IMR-90 (cell line): ENCODE measurements around the gene C1QTNF8. TPM values are rescaled to one million over a fixed set of nuclear protein-coding genes. Genes with fewer than 3 reads are reported as not detected.

Source experiments
- ATAC-seq: fragments of 200-7000 bp; cut with Tn5 transposase; 2 replicates; pipeline ENCODE4 v1.9.1; 2020; ENCODE audit warnings: low read depth, mild to moderate bottlenecking, moderate library complexity
- BruUV-seq: library from RNA; stranded (reverse); fragments of 400-500 nt; replicated peaks from 2 replicates; lab custom pipeline; 2021; lab: Mats Ljungman, UMichigan
- CTCF ChIA-PET: fragments of 300-600 bp; formaldehyde crosslinking; extraction: SDS; loops from one replicate; lab custom pipeline; 2021; ENCODE audit warnings: antibody characterized with exemption; lab: Yijun Ruan, JAX
- POLR2A ChIA-PET: fragments of 300-600 bp; sonication (Branson Sonifier 250); formaldehyde crosslinking; loops from one replicate; lab custom pipeline; 2022; ENCODE audit warnings: antibody characterized with exemption; ENCODE audit not compliant: unreplicated experiment; lab: Charles Lee
- DNase-seq: peaks from one replicate; pipeline ENCODE4 v3.0.0; 2013
- H2AFZ ChIP-seq: replicated peaks from 2 replicates; pipeline ENCODE3; 2013; ENCODE audit warnings: low read length, mild to moderate bottlenecking; ENCODE audit not compliant: poor library complexity
- H2AK5ac ChIP-seq: 2 replicates; pipeline ENCODE4 v1.6.1; 2013; ENCODE audit warnings: low read depth, low read length, inconsistent platforms
- H2AK9ac ChIP-seq: replicated peaks from 2 replicates; pipeline ENCODE3; 2013; ENCODE audit warnings: mild to moderate bottlenecking, low read depth, low read length, moderate library complexity; ENCODE audit not compliant: poor library complexity
- H2BK120ac ChIP-seq: 2 replicates; pipeline ENCODE4 v1.6.1; 2013; ENCODE audit warnings: low read depth, low read length, inconsistent platforms
- H2BK15ac ChIP-seq: 3 replicates; pipeline ENCODE4 v1.6.1; 2013; ENCODE audit warnings: low read depth, low read length, inconsistent platforms
- H2BK20ac ChIP-seq: 2 replicates; pipeline ENCODE4 v1.6.1; 2013; ENCODE audit warnings: low read depth, mild to moderate bottlenecking, inconsistent platforms, low read length, moderate library complexity
- H2BK5ac ChIP-seq: 2 replicates; pipeline ENCODE4 v1.6.1; 2013; ENCODE audit warnings: mild to moderate bottlenecking, low read depth, low read length, inconsistent platforms; ENCODE audit not compliant: poor library complexity, severe bottlenecking
- H3K14ac ChIP-seq: replicated peaks from 2 replicates; pipeline ENCODE4 v1.6.1; 2013; ENCODE audit warnings: low read depth, low read length, inconsistent platforms
- H3K18ac ChIP-seq: 2 replicates; pipeline ENCODE4 v1.6.1; 2013; ENCODE audit warnings: low read depth, low read length, control low read depth
- H3K23ac ChIP-seq: 2 replicates; pipeline ENCODE4 v1.6.1; 2013; ENCODE audit warnings: low read depth, low read length, inconsistent platforms
- H3K27ac ChIP-seq: 2 replicates; pipeline ENCODE4 v1.5.1; 2013; ENCODE audit warnings: mild to moderate bottlenecking, control low read depth, low read length; ENCODE audit not compliant: insufficient read depth
- H3K27me3 ChIP-seq: 2 replicates; pipeline ENCODE4 v1.6.1; 2013; ENCODE audit warnings: low read length; ENCODE audit not compliant: control insufficient read depth, insufficient read depth
- H3K36me3 ChIP-seq: 2 replicates; pipeline ENCODE4 v1.6.1; 2013; ENCODE audit warnings: low read length, mixed read lengths; ENCODE audit not compliant: control insufficient read depth, insufficient read depth
- H3K4ac ChIP-seq: 2 replicates; pipeline ENCODE4 v1.6.1; 2013; ENCODE audit warnings: low read depth, low read length, inconsistent platforms
- H3K4me1 ChIP-seq: 2 replicates; pipeline ENCODE4 v1.6.1; 2013; ENCODE audit warnings: low read length, mixed read lengths; ENCODE audit not compliant: control insufficient read depth, insufficient read depth
- H3K4me2 ChIP-seq: 2 replicates; pipeline ENCODE4 v1.6.1; 2013; ENCODE audit warnings: low read depth, mild to moderate bottlenecking, control low read depth, low read length, moderate library complexity
- H3K4me3 ChIP-seq: 2 replicates; pipeline ENCODE4 v1.5.1; 2013; ENCODE audit warnings: low read depth, mild to moderate bottlenecking, control low read depth, low read length, moderate library complexity; ENCODE audit not compliant: insufficient read depth
- H3K56ac ChIP-seq: 2 replicates; pipeline ENCODE4 v1.6.1; 2013; ENCODE audit warnings: low read length, inconsistent platforms; ENCODE audit not compliant: insufficient read depth; ENCODE audit errors: extremely low read depth
- H3K79me1 ChIP-seq, 2 experiments: 2 replicates each; pipeline ENCODE4 v1.6.1; 2013; ENCODE audit warnings: low read length in 2 of 2, inconsistent platforms in 1 of 2, low read depth in 1 of 2
- H3K9ac ChIP-seq: 2 replicates; pipeline ENCODE4 v1.6.1; 2013; ENCODE audit warnings: low read depth, low read length, control low read depth
- H3K9me1 ChIP-seq: 2 replicates; pipeline ENCODE4 v1.6.1; 2013; ENCODE audit warnings: low read length, inconsistent platforms; ENCODE audit not compliant: insufficient read depth
- H3K9me3 ChIP-seq: 2 replicates; pipeline ENCODE4 v1.6.1; 2013; ENCODE audit warnings: low read length; ENCODE audit not compliant: control insufficient read depth, insufficient read depth
- H4K20me1 ChIP-seq: 2 replicates; pipeline ENCODE4 v1.6.1; 2013; ENCODE audit warnings: low read length, inconsistent platforms; ENCODE audit not compliant: insufficient read depth
- H4K5ac ChIP-seq: 2 replicates; pipeline ENCODE4 v1.6.1; 2013; ENCODE audit warnings: mild to moderate bottlenecking, low read depth, low read length, control low read depth
- H4K8ac ChIP-seq, 2 experiments: 2 replicates each; pipeline ENCODE4 v1.6.1; 2013; ENCODE audit warnings: low read depth in 2 of 2, low read length in 2 of 2, control low read depth in 1 of 2, inconsistent platforms in 1 of 2
- H4K91ac ChIP-seq: 2 replicates; pipeline ENCODE4 v1.6.1; 2013; ENCODE audit warnings: low read depth, low read length, inconsistent platforms; ENCODE audit not compliant: insufficient read depth
- MAZ ChIP-seq: IDR thresholded peaks from 2 replicates; pipeline ENCODE4 v1.6.1; 2012; ENCODE audit warnings: low read depth, mild to moderate bottlenecking, low read length, improper control_type of control experiment, moderate library complexity, borderline replicate concordance
- NFE2L2 ChIP-seq: fragments of 150-350 bp; IDR thresholded peaks from 2 replicates; pipeline ENCODE4 v1.6.1; 2016; ENCODE audit warnings: low read depth, mild to moderate bottlenecking, low read length
- whole genome bisulfite sequencing, 2 experiments: methylation state at CpG; one replicate each; pipeline versions ENCODE4 v1.1.5 to v1.1.7; 2013; ENCODE audit warnings: missing lambda C conversion rate in 2 of 2; ENCODE audit not compliant: insufficient read length in 1 of 2; ENCODE audit errors: extremely low coverage in 2 of 2; 5-methylcytosine and 5-hydroxymethylcytosine counted together
- dilution Hi-C: fragments of 300-500 bp; cut with HindIII; formaldehyde crosslinking; loops from one replicate; pipeline ENCODE4 v1.14.3; 2018; ENCODE audit warnings: low sequenced_read_pairs; ENCODE audit not compliant: unreplicated experiment
- in situ Hi-C: fragments of 300-500 bp; cut with MboI; formaldehyde crosslinking; loops from 3 replicates; pipeline ENCODE4 v1.14.3; 2019; ENCODE audit warnings: low sequenced_read_pairs, inconsistent platforms, mixed read lengths
- intact Hi-C: fragments of 100-400 bp; cut with micrococcal nuclease; formaldehyde crosslinking; loops from 2 replicates; pipeline ENCODE4 v1.10.0; 2022
- polyA plus RNA-seq, 3 experiments: library from polyadenylated mRNA; depleted of rRNA; stranded (reverse); fragments of >200 nt; gene quantifications; 2 replicates each; pipeline ENCODE4 v1.2.3, GENCODE V29; 2012; ENCODE audit warnings: low replicate concordance in 1 of 3
- total RNA-seq: library from RNA; depleted of rRNA; stranded (reverse); fragments of >200 nt; gene quantifications from 2 replicates; pipeline ENCODE4 v1.2.3, GENCODE V29; 2012
- TF ChIP-seq, protein P1 (sequence below): conservative IDR thresholded peaks from 2 replicates; pipeline ENCODE4 v1.5.1; 2012; ENCODE audit warnings: mild to moderate bottlenecking, low read depth, low read length, improper control_type of control experiment

C1QTNF8 gene
- total and polyA plus RNA-seq, 2 of the 4 experiments (the other 2 are of a cell fraction) = not detected

DNA sequence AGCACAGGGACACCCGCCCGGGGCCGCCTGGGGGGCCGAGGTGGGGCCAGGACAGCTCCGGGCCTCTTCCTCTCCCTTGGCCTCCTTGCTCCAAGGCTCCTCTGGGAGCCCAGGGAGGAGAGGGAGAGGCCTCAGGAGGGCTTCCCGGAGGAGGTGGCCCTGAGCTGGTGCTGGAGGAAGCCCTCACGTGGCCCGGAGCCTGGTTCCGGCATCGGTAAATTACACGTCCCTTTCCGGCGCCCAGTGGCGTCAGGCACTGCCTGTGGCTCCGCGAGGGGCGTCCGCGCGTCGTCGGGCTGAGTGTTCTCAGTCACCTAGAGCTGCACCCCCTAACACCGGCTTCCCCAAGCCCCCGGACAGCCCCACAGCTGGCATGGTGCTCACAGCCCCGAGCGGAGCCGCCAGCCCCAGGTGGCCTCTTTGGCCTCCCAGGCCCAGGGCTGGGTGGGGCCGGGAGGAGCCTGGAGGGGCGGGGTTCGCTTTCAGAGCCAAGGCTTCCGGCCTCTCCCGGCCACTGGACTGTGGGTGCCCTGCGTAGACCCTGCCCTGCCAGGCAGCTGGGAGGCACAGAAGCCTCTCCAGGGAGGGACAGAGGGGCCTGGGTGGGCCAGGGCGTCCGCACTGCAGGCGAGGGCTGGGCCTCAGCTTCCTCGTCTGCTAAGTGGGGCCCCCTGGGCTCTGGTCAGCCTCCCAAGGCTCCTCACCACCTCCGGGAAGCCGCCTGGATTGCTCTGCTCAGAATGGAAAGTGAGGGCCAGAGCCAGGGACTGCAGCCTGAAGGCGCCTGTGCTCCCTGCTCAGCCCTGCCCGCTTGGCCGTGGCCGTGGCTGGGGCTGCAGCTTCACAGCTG is 51.4 kb downstream of the C1QTNF8 start (continued):
- TF ChIP-seq, protein P1, sequence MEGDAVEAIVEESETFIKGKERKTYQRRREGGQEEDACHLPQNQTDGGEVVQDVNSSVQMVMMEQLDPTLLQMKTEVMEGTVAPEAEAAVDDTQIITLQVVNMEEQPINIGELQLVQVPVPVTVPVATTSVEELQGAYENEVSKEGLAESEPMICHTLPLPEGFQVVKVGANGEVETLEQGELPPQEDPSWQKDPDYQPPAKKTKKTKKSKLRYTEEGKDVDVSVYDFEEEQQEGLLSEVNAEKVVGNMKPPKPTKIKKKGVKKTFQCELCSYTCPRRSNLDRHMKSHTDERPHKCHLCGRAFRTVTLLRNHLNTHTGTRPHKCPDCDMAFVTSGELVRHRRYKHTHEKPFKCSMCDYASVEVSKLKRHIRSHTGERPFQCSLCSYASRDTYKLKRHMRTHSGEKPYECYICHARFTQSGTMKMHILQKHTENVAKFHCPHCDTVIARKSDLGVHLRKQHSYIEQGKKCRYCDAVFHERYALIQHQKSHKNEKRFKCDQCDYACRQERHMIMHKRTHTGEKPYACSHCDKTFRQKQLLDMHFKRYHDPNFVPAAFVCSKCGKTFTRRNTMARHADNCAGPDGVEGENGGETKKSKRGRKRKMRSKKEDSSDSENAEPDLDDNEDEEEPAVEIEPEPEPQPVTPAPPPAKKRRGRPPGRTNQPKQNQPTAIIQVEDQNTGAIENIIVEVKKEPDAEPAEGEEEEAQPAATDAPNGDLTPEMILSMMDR = no peak

DNA sequence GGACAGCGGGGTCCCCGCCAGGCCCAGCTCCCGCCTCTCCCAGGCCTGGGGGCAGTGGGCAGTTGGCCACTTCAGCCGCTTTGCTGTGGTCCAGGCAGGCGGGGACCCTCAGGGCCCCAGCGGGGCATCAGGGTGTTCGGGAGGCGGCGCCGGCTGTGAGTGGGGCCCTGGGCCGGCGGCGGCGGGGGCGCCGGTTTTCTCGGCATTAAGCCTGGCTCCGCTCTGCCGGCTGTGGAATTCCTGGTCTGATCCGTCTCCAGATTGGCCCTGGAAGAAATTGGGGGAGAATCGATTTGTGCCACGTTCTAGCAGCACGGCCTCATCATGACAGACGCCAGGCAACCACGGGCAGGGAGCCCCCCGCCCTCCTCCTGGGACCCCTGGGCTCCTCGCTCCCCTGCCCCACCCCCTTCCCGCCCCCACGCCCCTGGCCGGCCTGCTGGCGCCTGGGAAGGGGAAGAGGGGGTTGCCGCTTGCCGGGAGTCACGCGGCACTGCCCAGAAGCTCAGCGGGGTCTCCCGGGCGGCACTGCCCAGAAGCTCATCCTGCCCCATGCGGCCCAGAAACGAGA is 52.1 kb downstream of the C1QTNF8 start:
- no peak overlapping the region for H2BK15ac ChIP-seq
- H4K5ac ChIP-seq = no peak overlapping the region
- H2AK5ac ChIP-seq = no peak overlapping the region
- no peak overlapping the region for H4K8ac ChIP-seq
- no TSS peak for BruUV-seq
- TF ChIP-seq NFE2L2 (no peak), MAZ (no peak)
- no peak overlapping the region for H3K4me3 ChIP-seq
- no peak overlapping the region for H2BK120ac ChIP-seq
- H3K18ac ChIP-seq = no peak overlapping the region
- no peak overlapping the region for H3K4ac ChIP-seq
- no peak overlapping the region; the same call in 1 of the 2 replicates for H3K4me2 ChIP-seq
- DNase-seq = no peak
- no peak overlapping the region for H3K14ac ChIP-seq
- H3K4me1 ChIP-seq = no peaks in the 10 kb centered on the region
- ChIA-PET POLR2A (no interaction called here), CTCF (no interaction called here)
- in situ Hi-C loops = no loop called here
- no peaks in the 10 kb centered on the region for H3K9me1 ChIP-seq
- H3K56ac ChIP-seq = no peak overlapping the region
- no peak overlapping the region for H2BK20ac ChIP-seq
- WGBS, 2 experiments = 20% methylated on average over 9 of the region's 40 CpGs; no CpG with 5 or more reads in 1 of the 2 experiments
- no peak overlapping the region for H3K9ac ChIP-seq
- H3K79me1 ChIP-seq = no peaks in the 10 kb centered on the region
- peaks cover 29% of the 10 kb centered on the region for H3K27me3 ChIP-seq
- no peak for ATAC-seq
- no peaks in the 10 kb centered on the region for H3K9me3 ChIP-seq
- no peak overlapping the region for H3K23ac ChIP-seq
- H2AFZ ChIP-seq = no peak overlapping the region
- no peak overlapping the region for H3K27ac ChIP-seq
- dilution Hi-C loops = no loop called here
- intact Hi-C loops = no loop called here
- no peaks in the 10 kb centered on the region for H3K36me3 ChIP-seq
- no peak overlapping the region for H2AK9ac ChIP-seq
- H2BK5ac ChIP-seq = no peak overlapping the region
- no peaks in the 10 kb centered on the region for H4K20me1 ChIP-seq
- H4K91ac ChIP-seq = no peak overlapping the region
